Heart left ventricle (tissue), 16 donors: ENCODE data around the gene TM9SF3. TPM values are rescaled to one million over a fixed set of nuclear protein-coding genes. Genes with fewer than 3 reads are reported as not detected.

Experiments used
- ATAC-seq, 4 donors: fragments of 200-7000 bp; cut with Tn5 transposase; one replicate each; pipeline ENCODE4 v1.9.1; 2020 to 2022; ENCODE audit warnings: moderate library complexity in 4 of 4, mild to moderate bottlenecking in 3 of 4, moderate number of reproducible peaks in 1 of 4
- DNase-seq, 5 donors: peaks; one replicate each; pipeline ENCODE4 v3.0.0-alpha.2; 2020
- H3K27ac ChIP-seq, 12 donors: fragments of 200-600 bp; sonication (generic) in 4 of 12; one replicate each; pipeline versions ENCODE4 v1.5.0 to v1.8.0; 2016 to 2022; ENCODE audit warnings: mild to moderate bottlenecking in 2 of 12
- H3K27me3 ChIP-seq, 9 donors: fragments of 200-600 bp; sonication (generic) in 2 of 9; one replicate each; pipeline versions ENCODE4 v1.5.1 to v1.8.0; 2016 to 2022; ENCODE audit warnings: mild to moderate bottlenecking in 3 of 9
- H3K36me3 ChIP-seq, 9 donors: fragments of 200-600 bp; sonication (generic) in 2 of 9; one replicate each; pipeline versions ENCODE4 v1.5.0 to v1.8.0; 2018 to 2022; ENCODE audit warnings: mild to moderate bottlenecking in 2 of 9
- H3K4me1 ChIP-seq, 12 donors: fragments of 200-600 bp; sonication (generic) in 4 of 12; one replicate each; pipeline versions ENCODE4 v1.5.0 to v1.8.0; 2016 to 2022; ENCODE audit warnings: mild to moderate bottlenecking in 3 of 12
- H3K4me3 ChIP-seq, 12 donors: fragments of 200-600 bp; sonication (generic) in 4 of 12; one replicate each; pipeline versions ENCODE4 v1.5.0 to v1.8.0; 2017 to 2022; ENCODE audit warnings: mild to moderate bottlenecking in 9 of 12, moderate library complexity in 4 of 12
- H3K9me3 ChIP-seq, 12 donors: fragments of 200-600 bp; sonication (generic) in 4 of 12; one replicate each; pipeline versions ENCODE4 v1.5.0 to v1.8.0; 2016 to 2022; ENCODE audit warnings: mild to moderate bottlenecking in 1 of 12
- CTCF ChIP-seq, 12 donors: fragments of 200-600 bp; sonication (generic) in 4 of 12; IDR thresholded peaks; one replicate each; pipeline versions ENCODE4 v1.5.0 to v1.8.0; 2018 to 2022; ENCODE audit warnings: antibody characterized with exemption in 12 of 12, mild to moderate bottlenecking in 5 of 12
- POLR2A ChIP-seq, 2 donors: fragments of 450-650 bp; IDR thresholded peaks; one replicate each; pipeline ENCODE4 v1.6.1; 2017; ENCODE audit warnings: antibody characterized with exemption in 2 of 2, mild to moderate bottlenecking in 2 of 2, moderate library complexity in 2 of 2
- WGBS, 4 donors: extraction: QIAGEN DNeasy Blood & Tissue Kit in 2 of 4; methylation state at CpG; one replicate each; pipeline versions ENCODE4 v1.1.5 to v1.1.7; 2013 to 2018; 5-methylcytosine and 5-hydroxymethylcytosine counted together
- intact Hi-C, 10 donors: fragments of 100-400 bp; cut with DNase I; formaldehyde crosslinking; loops; one replicate each; pipeline versions ENCODE4 v1.11.1 to v1.14.2; 2022
- polyA plus RNA-seq, 2 donors: library from polyadenylated mRNA; stranded (reverse); fragments of 200-250 nt; gene quantifications; one replicate each; pipeline ENCODE4 v1.2.3, GENCODE V29; 2013
- total RNA-seq, 9 donors: library from RNA; depleted of rRNA in 2 of 9; stranded (reverse); fragments of >200 nt in 2 of 9; fragmentation: NEBNext Ultra II Directional in 3 of 9; extraction: Animal tissue kit (Norgen Biotek cat#: 25700) in 3 of 9; gene quantifications; one replicate each; pipeline versions ENCODE4 v1.1.0 to v1.2.4, GENCODE V29; 2016 to 2023
- donor health status: ischemic (EF 13 %, LVEDD 7.1; RV severe dilation, severe dysfunction).
- donor health status: healthy with polysubstance abuse.
- donor health status: DM: no; HTN: yes; CAD: no.
- donor health status: DM: no; HTN: no; CAD: no.
- donor health status: ischemic (EF 25% LVEDD 6.9; RV normal size, moderate dysfunction).
- donor health status: ischemic (EF 25% LVEDD 5.7; RV mildly dilated, moderate dysfunction).
- donor health status: healthy.
- donor health status: DM: yes; HTN: yes; CAD: no.
- donor health status: ischemic (EF 35%, LVEDD 5.7; RV mildly dilated, moderate dysfunction).
- donor health status: nonischemic (EF 11% LVEDD 7.7; RV severe dilation, severe dysfunction).
- donor health status: DM: yes; HTN: yes; CAD: no.
- donor health status: PGD.
- donor health status: ischemic (EF 29% LVEDD 5.4; RV normal size, mild dysfunction).
- donor health status: nonischemic (EF 23%, LVEDD 6.1; RV moderate dilation, normal function).

Gene TM9SF3
- total and polyA plus RNA-seq, 11 donors: 14.9 to 75.6 (median 61.1) TPM

GRCh38 chr10:96619796-96620773 lies 33.3 kb upstream of the TM9SF3 start:
- Histone ChIP-seq H3K27me3 (no peaks in the 10 kb centered on the region), H3K4me3 (no peak overlapping the region), H3K27ac (peak overlapping the region; percentile 34 to 96 (median 80)), H3K36me3 (peaks cover 0 to 84% (median 0%) of the 10 kb centered on the region in 9 donors), H3K4me1 (peaks cover 0 to 38% (median 22%) of the 10 kb centered on the region in 12 donors), H3K9me3 (no peaks in the 10 kb centered on the region)
- TF ChIP-seq CTCF (IDR thresholded peaks at IDR 0.05) (no peak), POLR2A (IDR thresholded peaks at IDR 0.05) (no peak)
- 60 to 67% (median 64%) methylated on average over 17 of the region's 17 CpGs for WGBS, 4 donors
- DNase-seq: no peak
- peak in 3 of 4 donors; percentile 12 to 41 (median 23) for ATAC-seq
- intact Hi-C loops: no loop called here

- no peak overlapping the region for H3K4me3 ChIP-seq
- WGBS, 4 donors: 29 to 46% (median 39%) methylated on average over 11 of the region's 11 CpGs
- peak overlapping the region; percentile 60 to 96 (median 80) for H3K27ac ChIP-seq
- intact Hi-C loops: no loop called here
- TF ChIP-seq POLR2A (IDR thresholded peaks at IDR 0.05): no peak
- TF ChIP-seq CTCF (IDR thresholded peaks at IDR 0.05): no peak
- DNase-seq: peak in 2 of 5 donors; percentile 35 to 47
- H3K36me3 ChIP-seq: peaks cover 0 to 80% (median 0%) of the 10 kb centered on the region in 9 donors
- H3K9me3 ChIP-seq: no peaks in the 10 kb centered on the region
- ATAC-seq: peak; percentile 72 to 80 (median 77)
- H3K27me3 ChIP-seq: no peaks in the 10 kb centered on the region
- H3K4me1 ChIP-seq: peaks cover 0 to 38% (median 22%) of the 10 kb centered on the region in 12 donors
Observed at GRCh38 chr10:96619120-96619519, 32.3 kb upstream of the TM9SF3 start.

- Histone ChIP-seq H3K27me3 (no peaks in the 10 kb centered on the region), H3K27ac (peak overlapping the region; percentile 60 to 96 (median 80)), H3K36me3 (peaks cover 0 to 80% (median 0%) of the 10 kb centered on the region in 9 donors), H3K4me1 (peaks cover 0 to 38% (median 22%) of the 10 kb centered on the region in 12 donors), H3K4me3 (no peak overlapping the region), H3K9me3 (no peaks in the 10 kb centered on the region)
- WGBS, 4 donors: 11 to 20% (median 13%) methylated on average over 2 of the region's 2 CpGs
- peak in 4 of 5 donors; percentile 47 to 66 (median 57) for DNase-seq
- TF ChIP-seq POLR2A (IDR thresholded peaks at IDR 0.05): no peak
- TF ChIP-seq CTCF (IDR thresholded peaks at IDR 0.05): no peak
- intact Hi-C loops: no loop called here
- ATAC-seq: peak; percentile 83 to 88 (median 86)
Observed at GRCh38 chr10:96618653-96619052, 31.8 kb upstream of the TM9SF3 start.

GRCh38 chr10:96616961-96617360 lies 30.1 kb upstream of the TM9SF3 start:
- TF ChIP-seq CTCF (IDR thresholded peaks at IDR 0.05) (no peak), POLR2A (IDR thresholded peaks at IDR 0.05) (no peak)
- Histone ChIP-seq H3K9me3 (no peaks in the 10 kb centered on the region), H3K4me3 (no peak overlapping the region), H3K27me3 (no peaks in the 10 kb centered on the region), H3K27ac (peak overlapping the region in 3 of 12 donors; percentile 81 to 96 (median 92)), H3K36me3 (peaks cover 0 to 73% (median 0%) of the 10 kb centered on the region in 9 donors), H3K4me1 (peaks cover 0 to 38% (median 22%) of the 10 kb centered on the region in 12 donors)
- ATAC-seq (no peak), DNase-seq (no peak)
- intact Hi-C loops: no loop called here
- WGBS, 4 donors: 34 to 51% (median 47%) methylated on average over 4 of the region's 4 CpGs
